ENCODE measurements around the gene RNF135. TPM values are rescaled to one million over a fixed set of nuclear protein-coding genes. Genes with fewer than 3 reads are reported as not detected.
"Not testable (repeated sequence)": the region's sequence is repeated elsewhere in the genome, so short reads cannot be mapped to it uniquely, and the experiment has no call there.

The RNF135 gene
- total RNA-seq, 4 donors from 2014 or later, result 18.2 to 22.3 (median 20.3) TPM

DNA sequence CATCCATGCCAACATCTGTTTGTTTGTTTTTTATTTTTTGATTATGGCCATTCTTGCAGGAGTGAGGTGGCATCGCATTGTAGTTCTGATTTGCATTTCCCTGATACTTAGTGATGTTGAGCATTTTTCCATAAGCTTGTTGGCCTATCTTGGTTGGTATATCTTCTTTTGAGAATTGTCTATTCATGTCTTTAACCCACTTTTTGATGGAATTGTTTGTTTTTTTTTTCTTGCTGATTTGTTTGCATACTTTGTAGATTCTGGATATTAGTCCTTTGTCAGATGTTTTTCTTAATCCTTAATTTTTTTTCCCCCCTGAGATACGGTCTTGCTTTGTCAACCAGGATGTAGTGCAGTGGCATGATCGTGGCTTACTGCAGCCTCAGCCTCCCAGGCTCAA is 43.0 kb downstream of the RNF135 start:
- 94 to 100% methylated on average over 3 of the region's 3 CpGs for WGBS, 2 donors (ENCODE audit: low coverage in 1 of 2)
- TF ChIP-seq POLR2A (IDR thresholded peaks at IDR 0.05) (no peak), EP300 (IDR thresholded peaks at IDR 0.05) (no peak), POLR2AphosphoS5 (IDR thresholded peaks at IDR 0.05) (no peak)
- TF ChIP-seq, protein P1, sequence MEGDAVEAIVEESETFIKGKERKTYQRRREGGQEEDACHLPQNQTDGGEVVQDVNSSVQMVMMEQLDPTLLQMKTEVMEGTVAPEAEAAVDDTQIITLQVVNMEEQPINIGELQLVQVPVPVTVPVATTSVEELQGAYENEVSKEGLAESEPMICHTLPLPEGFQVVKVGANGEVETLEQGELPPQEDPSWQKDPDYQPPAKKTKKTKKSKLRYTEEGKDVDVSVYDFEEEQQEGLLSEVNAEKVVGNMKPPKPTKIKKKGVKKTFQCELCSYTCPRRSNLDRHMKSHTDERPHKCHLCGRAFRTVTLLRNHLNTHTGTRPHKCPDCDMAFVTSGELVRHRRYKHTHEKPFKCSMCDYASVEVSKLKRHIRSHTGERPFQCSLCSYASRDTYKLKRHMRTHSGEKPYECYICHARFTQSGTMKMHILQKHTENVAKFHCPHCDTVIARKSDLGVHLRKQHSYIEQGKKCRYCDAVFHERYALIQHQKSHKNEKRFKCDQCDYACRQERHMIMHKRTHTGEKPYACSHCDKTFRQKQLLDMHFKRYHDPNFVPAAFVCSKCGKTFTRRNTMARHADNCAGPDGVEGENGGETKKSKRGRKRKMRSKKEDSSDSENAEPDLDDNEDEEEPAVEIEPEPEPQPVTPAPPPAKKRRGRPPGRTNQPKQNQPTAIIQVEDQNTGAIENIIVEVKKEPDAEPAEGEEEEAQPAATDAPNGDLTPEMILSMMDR (IDR thresholded peaks at IDR 0.05), result no peak
- no peak for ATAC-seq

DNA sequence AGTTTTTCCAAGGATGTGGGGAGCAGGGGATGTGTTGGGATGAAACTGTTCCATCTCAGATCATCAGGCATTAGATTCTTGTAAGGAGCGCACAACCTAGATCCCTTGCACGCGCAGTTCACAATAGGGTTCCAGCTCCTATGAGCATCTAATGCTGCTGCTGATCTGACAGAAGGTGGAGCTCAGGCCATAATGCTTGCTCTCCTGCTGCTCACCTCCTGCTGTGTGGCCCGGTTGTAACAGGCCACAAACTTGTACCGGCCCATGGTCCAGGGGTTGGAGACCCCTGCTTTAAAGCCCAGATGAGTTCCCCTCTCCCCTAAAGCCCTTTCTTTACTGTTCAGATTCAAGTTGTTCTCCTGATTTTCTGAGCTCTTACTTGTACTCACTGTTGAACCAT is 44.8 kb downstream of the RNF135 start:
- Histone ChIP-seq H3K27me3 (no peaks in the 10 kb centered on the region), H3K4me3 (no peak overlapping the region), H3K36me3 (no peaks in the 10 kb centered on the region), H3K4me1 (no peaks in the 10 kb centered on the region), H3K27ac (no peak overlapping the region), H3K9me3 (no peaks in the 10 kb centered on the region)
- no peak for ATAC-seq
- TF ChIP-seq POLR2AphosphoS5 (IDR thresholded peaks at IDR 0.05) (no peak), POLR2A (IDR thresholded peaks at IDR 0.05) (no peak), EP300 (IDR thresholded peaks at IDR 0.05) (no peak)
- TF ChIP-seq, protein P1 (IDR thresholded peaks at IDR 0.05), result no peak
- 82% methylated on average over 5 of the region's 5 CpGs; no CpG with 5 or more reads in 1 of the 2 donors for WGBS, 2 donors (ENCODE audit: low coverage in 1 of 2)

More for the DNA sequence above, 43.0 kb downstream of the RNF135 start:
- Histone ChIP-seq H3K4me3 (no peak overlapping the region), H3K27ac (no peak overlapping the region), H3K4me1 (peaks cover 0 to 9% (median 0%) of the 10 kb centered on the region in 3 donors), H3K27me3 (no peaks in the 10 kb centered on the region), H3K9me3 (no peaks in the 10 kb centered on the region), H3K36me3 (no peaks in the 10 kb centered on the region)

DNA sequence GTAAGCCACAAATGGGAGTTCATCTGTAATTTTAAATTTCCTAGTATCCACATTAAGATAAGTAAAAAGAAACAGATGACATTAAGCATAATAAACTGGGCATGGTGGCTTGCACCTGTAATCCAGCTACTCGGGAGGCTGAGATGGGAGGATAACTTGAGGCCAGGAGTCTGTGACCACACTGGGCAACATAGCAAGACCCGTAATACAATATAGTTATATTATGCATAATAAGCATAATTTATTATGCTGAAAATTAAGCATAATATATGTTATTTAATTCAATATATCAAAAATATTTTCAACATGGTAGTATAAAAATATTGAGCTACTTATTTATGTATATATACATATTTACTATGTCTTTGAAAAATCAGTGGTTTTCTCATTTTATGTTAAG is 48.2 kb downstream of the RNF135 start:
- no peaks in the 10 kb centered on the region for H3K9me3 ChIP-seq
- no peaks in the 10 kb centered on the region for H3K4me1 ChIP-seq
- no peak overlapping the region for H3K27ac ChIP-seq
- no peak overlapping the region for H3K4me3 ChIP-seq
- no peak for ATAC-seq
- 93 to 100% methylated on average over 2 of the region's 2 CpGs for WGBS, 2 donors (ENCODE audit: low coverage in 1 of 2)
- H3K27me3 ChIP-seq, result no peaks in the 10 kb centered on the region
- H3K36me3 ChIP-seq, result no peaks in the 10 kb centered on the region
- TF ChIP-seq EP300 (IDR thresholded peaks at IDR 0.05), result no peak
- TF ChIP-seq, protein P1 (IDR thresholded peaks at IDR 0.05), result no peak
- TF ChIP-seq POLR2AphosphoS5 (IDR thresholded peaks at IDR 0.05), result no peak
- TF ChIP-seq POLR2A (IDR thresholded peaks at IDR 0.05), result no peak

DNA sequence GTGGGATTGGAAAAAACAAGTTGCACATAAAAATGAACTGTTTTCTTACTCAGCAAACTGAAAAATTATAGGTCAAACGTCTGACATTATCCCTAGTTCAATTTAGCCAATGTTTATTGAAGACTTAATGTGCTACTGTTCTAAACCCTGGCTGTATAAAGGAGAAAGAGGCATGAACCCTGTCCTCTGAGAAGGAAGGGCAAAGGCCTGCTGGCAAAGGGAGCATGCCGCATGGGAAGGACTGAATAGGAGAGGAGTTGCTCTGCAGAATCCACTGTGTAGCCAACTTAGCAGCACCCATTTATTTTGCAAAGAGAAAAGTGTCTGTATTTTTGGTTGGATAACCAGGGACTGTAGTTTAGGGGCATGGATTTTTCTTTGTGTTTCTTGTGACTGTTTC is 52.3 kb downstream of the RNF135 start:
- WGBS, 2 donors (ENCODE audit: low coverage in 1 of 2), result 13 to 29% methylated on average over 1 of the region's 2 CpGs
- peaks cover 0 to 15% of the 10 kb centered on the region in 2 donors for H3K36me3 ChIP-seq
- ATAC-seq, result not testable (repeated sequence)

DNA sequence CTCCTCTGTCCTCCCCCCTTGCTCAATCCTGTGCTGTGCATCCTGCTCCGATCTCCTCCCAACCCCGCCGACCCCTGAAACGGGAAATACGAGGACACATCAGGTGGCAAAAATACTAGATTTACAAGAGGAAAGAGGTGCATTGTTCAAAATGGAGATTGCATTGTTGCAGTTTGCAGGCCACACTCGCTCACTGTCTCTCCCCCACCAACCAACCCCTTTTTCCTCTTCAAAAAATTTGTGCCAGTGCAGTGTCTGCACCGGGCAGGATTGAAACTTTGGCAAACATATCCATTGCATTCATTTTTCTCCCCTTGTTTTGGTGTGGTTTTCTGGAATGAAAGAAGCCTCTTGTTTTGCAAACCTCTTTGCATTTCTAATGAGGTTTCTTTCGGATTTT is 61.0 kb downstream of the RNF135 start:
- Histone ChIP-seq H3K27me3 (no peaks in the 10 kb centered on the region), H3K36me3 (peaks cover 0 to 39% of the 10 kb centered on the region in 2 donors), H3K4me3 (no peak overlapping the region), H3K27ac (no peak overlapping the region), H3K9me3 (no peaks in the 10 kb centered on the region), H3K4me1 (no peaks in the 10 kb centered on the region)
- ATAC-seq, result no peak
- TF ChIP-seq POLR2A (IDR thresholded peaks at IDR 0.05) (no peak), POLR2AphosphoS5 (IDR thresholded peaks at IDR 0.05) (no peak), EP300 (IDR thresholded peaks at IDR 0.05) (no peak)
- TF ChIP-seq, protein P1 (IDR thresholded peaks at IDR 0.05), result no peak
- 71 to 79% methylated on average over 4 to 8 of the region's 8 CpGs for WGBS, 2 donors (ENCODE audit: low coverage in 1 of 2)

More for the DNA sequence above, 52.3 kb downstream of the RNF135 start:
- not testable (repeated sequence) for H3K4me1 ChIP-seq, H3K4me3 ChIP-seq, H3K9me3 ChIP-seq, H3K27me3 ChIP-seq, H3K27ac ChIP-seq

DNA sequence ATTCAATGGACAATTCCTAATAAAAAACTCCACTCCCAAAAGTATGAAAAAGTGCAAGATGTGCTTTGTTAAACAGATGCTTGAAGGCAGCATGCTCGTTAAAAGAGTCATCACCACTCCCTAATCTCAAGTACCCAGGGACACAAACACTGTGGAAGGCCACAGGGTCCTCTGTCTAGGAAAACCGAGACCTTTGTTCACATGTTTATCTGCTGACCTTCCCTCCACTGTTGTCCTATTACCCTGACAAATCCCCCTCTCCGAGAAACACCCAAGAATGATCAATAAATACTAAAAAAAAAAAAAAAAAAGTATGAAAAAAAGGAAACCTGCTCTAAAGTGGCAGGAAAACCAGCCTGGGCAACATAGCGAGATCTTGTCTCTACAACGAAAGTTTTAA is 64.8 kb downstream of the RNF135 start:
- not testable (repeated sequence) for H3K27ac ChIP-seq, H3K4me1 ChIP-seq, H3K9me3 ChIP-seq, H3K27me3 ChIP-seq, ATAC-seq, H3K4me3 ChIP-seq
- H3K36me3 ChIP-seq, result peaks cover 0 to 39% of the 10 kb centered on the region in 2 donors
- WGBS, 2 donors (ENCODE audit: low coverage in 1 of 2), result 81 to 100% methylated on average over 2 to 4 of the region's 5 CpGs

DNA sequence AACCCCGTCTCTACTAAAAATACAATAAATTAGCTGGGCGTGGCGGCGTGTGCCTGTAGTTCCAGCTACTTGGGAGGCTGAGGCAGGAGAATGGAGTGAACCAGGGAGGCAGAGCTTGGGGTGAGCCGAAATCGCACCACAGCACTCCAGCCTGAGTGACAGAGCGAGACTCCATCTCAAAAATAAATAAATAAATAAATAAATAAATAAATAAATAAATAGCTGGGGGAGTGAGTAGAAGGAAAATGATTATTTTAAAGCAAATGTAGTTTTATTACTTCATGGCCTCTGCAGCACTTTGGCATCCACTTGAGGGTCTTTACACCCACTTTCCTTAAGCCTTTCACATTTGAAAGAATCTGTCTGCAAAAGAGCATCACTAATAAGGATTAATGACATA is 70.0 kb downstream of the RNF135 start:
- H3K36me3 ChIP-seq, H3K27me3 ChIP-seq, ATAC-seq, H3K9me3 ChIP-seq, H3K4me3 ChIP-seq, H3K27ac ChIP-seq, H3K4me1 ChIP-seq: not testable (repeated sequence)
- WGBS, 2 donors (ENCODE audit: low coverage in 1 of 2), result 80 to 92% methylated on average over 3 to 6 of the region's 7 CpGs

DNA sequence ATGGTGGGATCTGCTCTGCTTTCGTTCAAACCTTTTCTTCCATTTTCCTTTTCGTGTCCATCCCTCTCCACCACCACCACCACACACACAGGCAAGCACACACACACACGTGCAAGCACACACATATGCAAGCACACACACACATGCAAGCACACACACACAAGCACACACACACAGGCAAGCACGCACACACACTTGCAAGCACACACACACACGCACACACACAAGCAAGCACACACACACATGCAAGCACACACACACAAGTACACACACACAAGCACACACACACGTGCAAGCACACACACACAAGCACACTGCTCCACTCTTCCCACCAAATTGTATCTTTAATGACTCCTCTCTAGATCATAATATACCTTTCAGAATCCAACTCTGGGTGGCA is 71.5 kb downstream of the RNF135 start:
- not testable (repeated sequence) for H3K27ac ChIP-seq, H3K4me3 ChIP-seq, H3K4me1 ChIP-seq, H3K27me3 ChIP-seq, H3K36me3 ChIP-seq, H3K9me3 ChIP-seq, ATAC-seq
- 78 to 89% methylated on average over 5 to 6 of the region's 6 CpGs for WGBS, 2 donors (ENCODE audit: low coverage in 1 of 2)

DNA sequence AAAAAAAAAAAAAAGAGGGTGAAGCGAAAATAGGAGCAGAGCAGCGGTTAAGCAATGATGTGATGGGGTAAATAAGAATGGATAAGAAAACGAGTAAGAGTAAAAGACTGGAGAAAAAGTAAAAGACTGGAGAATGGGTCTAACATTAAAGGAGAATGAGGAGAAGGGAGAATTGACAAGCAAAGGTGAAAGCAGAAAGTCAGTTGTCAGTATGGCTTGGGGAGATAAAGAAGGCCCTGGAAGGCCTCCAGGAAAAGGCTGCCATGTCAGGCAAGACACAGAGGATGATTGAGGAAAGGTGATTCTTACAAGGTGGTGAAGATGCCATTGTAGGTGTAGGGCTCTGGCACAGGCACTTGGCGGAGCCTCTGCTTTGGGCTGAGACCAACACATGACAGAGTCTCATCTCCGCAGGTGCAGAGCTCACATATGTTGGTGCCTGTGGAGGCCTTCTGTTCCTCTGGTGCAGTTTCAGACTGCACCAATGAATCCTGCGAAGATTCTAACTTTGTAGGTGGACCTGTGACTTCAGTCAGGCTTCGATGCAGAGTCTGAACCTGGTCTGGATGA is 76.1 kb downstream of the RNF135 start:
- not testable (repeated sequence) for H3K4me3 ChIP-seq, H3K9me3 ChIP-seq, H3K27ac ChIP-seq, ATAC-seq, H3K4me1 ChIP-seq, H3K27me3 ChIP-seq
- 94 to 100% methylated on average over 1 to 2 of the region's 7 CpGs for WGBS, 2 donors (ENCODE audit: low coverage in 1 of 2)
- H3K36me3 ChIP-seq, result peaks cover 0 to 23% of the 10 kb centered on the region in 2 donors
